Activated gamma-delta T cell treated with Interleukin-2 at 50 U/mL for 16 hours (primary cell): ENCODE data around the gene CCDC51.
"Not testable (repeated sequence)": the region's sequence is repeated elsewhere in the genome, so short reads cannot be mapped to it uniquely, and the experiment has no call there.

Source experiments
- DNase-seq: peaks from one replicate; pipeline ENCODE4 v3.0.0-alpha.2; 2020

The CCDC51 gene

GRCh38 chr3:48465531-48466378 is 25.8 kb upstream of the CCDC51 start:
- peak; percentile 69 for DNase-seq

GRCh38 chr3:48465237-48465530 is 25.3 kb upstream of the CCDC51 start:
- DNase-seq: no peak

- no peak for DNase-seq
Measured at GRCh38 chr3:48464713-48465221, 24.8 kb upstream of the CCDC51 start.

- DNase-seq: no peak
Measured at GRCh38 chr3:48463703-48464102, 23.8 kb upstream of the CCDC51 start.

GRCh38 chr3:48461767-48462166 is 21.8 kb upstream of the CCDC51 start:
- DNase-seq: not testable (repeated sequence)

- DNase-seq: no peak
Measured at GRCh38 chr3:48460517-48460902, 20.6 kb upstream of the CCDC51 start.

GRCh38 chr3:48459773-48460516 is 20.0 kb upstream of the CCDC51 start:
- no peak for DNase-seq

GRCh38 chr3:48459331-48459730 is 19.4 kb upstream of the CCDC51 start:
- DNase-seq: no peak

- DNase-seq: no peak
Measured at GRCh38 chr3:48456456-48456855, 16.5 kb upstream of the CCDC51 start.

- DNase-seq: no peak
Measured at GRCh38 chr3:48451270-48451669, 11.4 kb upstream of the CCDC51 start.

GRCh38 chr3:48446425-48447193 is 6.7 kb upstream of the CCDC51 start, which contains the start of gene ATRIP:
ATRIP (plus strand) TSS chr3:48446737; CDS start chr3:48446846, 109 bp downstream.
- DNase-seq: peak; percentile 86

- no peak for DNase-seq
Measured at GRCh38 chr3:48446043-48446424, 6.1 kb upstream of the CCDC51 start.

GRCh38 chr3:48445277-48445882 is 5.5 kb upstream of the CCDC51 start:
- DNase-seq: no peak

GRCh38 chr3:48441940-48442339 is 2.0 kb upstream of the CCDC51 start:
- no peak for DNase-seq

- no peak for DNase-seq
Measured at GRCh38 chr3:48440590-48440958, 655 bp upstream of the CCDC51 start.

GRCh38 chr3:48437812-48438211 is 2.1 kb downstream of the CCDC51 start:
- no peak for DNase-seq

- DNase-seq: no peak
Measured at GRCh38 chr3:48436855-48437254, 3.1 kb downstream of the CCDC51 start.

- DNase-seq: no peak
Measured at GRCh38 chr3:48436477-48436787, 3.5 kb downstream of the CCDC51 start.

- DNase-seq: peak; percentile 89
Measured at GRCh38 chr3:48435774-48436476, 4.0 kb downstream of the CCDC51 start.

GRCh38 chr3:48435223-48435595 is 4.7 kb downstream of the CCDC51 start:
- DNase-seq: no peak

- no peak for DNase-seq
Measured at GRCh38 chr3:48434591-48435222, 5.2 kb downstream of the CCDC51 start.

GRCh38 chr3:48433472-48434118 is 6.3 kb downstream of the CCDC51 start:
- DNase-seq: no peak
